SHP77 (cell line): ENCODE measurements around the gene FRMD4A.
"Not testable (repeated sequence)": the region's sequence is repeated elsewhere in the genome, so short reads cannot be mapped to it uniquely, and the experiment has no call there.

Source experiments
- DNase-seq, 2 experiments: peaks; one replicate each; lab custom pipeline; 2025; lab: John Stamatoyannopoulos, UW

The FRMD4A gene

GRCh38 chr10:14052931-14053330 lies 277.8 kb downstream of the FRMD4A start:
- no peak for DNase-seq

GRCh38 chr10:14050598-14050997 lies 280.1 kb downstream of the FRMD4A start:
- DNase-seq, result no peak

- DNase-seq, result no peak
These were observed 281.7 kb downstream of the FRMD4A start for GRCh38 chr10:14048930-14049613.

- no peak for DNase-seq
These were observed 283.3 kb downstream of the FRMD4A start for GRCh38 chr10:14047431-14047830.

GRCh38 chr10:14042051-14042450 lies 288.7 kb downstream of the FRMD4A start:
- DNase-seq, result not testable (repeated sequence)

- DNase-seq, result no peak
These were observed 289.7 kb downstream of the FRMD4A start for GRCh38 chr10:14040787-14041631.

- DNase-seq, result no peak
These were observed 290.6 kb downstream of the FRMD4A start for GRCh38 chr10:14039968-14040668.

GRCh38 chr10:14036233-14036632 lies 294.5 kb downstream of the FRMD4A start:
- no peak for DNase-seq

- no peak for DNase-seq
These were observed 295.2 kb downstream of the FRMD4A start for GRCh38 chr10:14035506-14035905.

GRCh38 chr10:14032406-14032998 lies 298.2 kb downstream of the FRMD4A start:
- DNase-seq, result no peak

GRCh38 chr10:14026325-14026724 lies 304.4 kb downstream of the FRMD4A start:
- DNase-seq, result no peak

- DNase-seq, result no peak
These were observed 305.2 kb downstream of the FRMD4A start for GRCh38 chr10:14025283-14026189.

GRCh38 chr10:14024329-14025202 lies 306.2 kb downstream of the FRMD4A start:
- DNase-seq, result no peak

- no peak for DNase-seq
These were observed 306.9 kb downstream of the FRMD4A start for GRCh38 chr10:14023673-14024328.

GRCh38 chr10:14022954-14023672 lies 307.6 kb downstream of the FRMD4A start:
- no peak for DNase-seq

GRCh38 chr10:14022052-14022451 lies 308.7 kb downstream of the FRMD4A start:
- DNase-seq, result no peak

GRCh38 chr10:14020037-14020664 lies 310.6 kb downstream of the FRMD4A start:
- DNase-seq, result no peak

- no peak for DNase-seq
These were observed 313.3 kb downstream of the FRMD4A start for GRCh38 chr10:14017467-14017866.

GRCh38 chr10:14016931-14017333 lies 313.8 kb downstream of the FRMD4A start:
- DNase-seq, result no peak
